K562 (cell line): ENCODE measurements around the gene ABCB9. TPM values are rescaled to one million over a fixed set of nuclear protein-coding genes. Genes with fewer than 3 reads are reported as not detected.
A peak's percentile ranks its signal among the peaks of the same experiment; 100 is the strongest.

Source experiments
- GABPB1 ChIP-seq: sonication (generic); formaldehyde crosslinking; IDR thresholded peaks from 2 replicates; pipeline ENCODE4 v1.8.0; 2022; ENCODE audit warnings: mild to moderate bottlenecking, missing genetic modification reagents
- IFI16 ChIP-seq: fragments of 250-450 bp; sonication (Bioruptor Pico); IDR thresholded peaks from 2 replicates; pipeline ENCODE4 v2.1.2; 2022; ENCODE audit warnings: mild to moderate bottlenecking, inconsistent platforms
- RERE ChIP-seq: sonication (generic); formaldehyde crosslinking; IDR thresholded peaks from 2 replicates; pipeline ENCODE4 v1.8.0; 2023; ENCODE audit warnings: missing genetic modification reagents, mild to moderate bottlenecking, borderline replicate concordance
- REST ChIP-seq, 2 experiments: fragments of 450-650 bp; formaldehyde crosslinking in 1 of 2; IDR thresholded peaks; 2 replicates each; pipeline versions ENCODE4 v1.4.0 to v1.6.1; 2014 to 2020; ENCODE audit warnings: mild to moderate bottlenecking in 2 of 2, borderline replicate concordance in 1 of 2, low read depth in 1 of 2
- USF1 ChIP-seq: sonication (generic); formaldehyde crosslinking; IDR thresholded peaks from 2 replicates; pipeline ENCODE4 v1.9.0; 2022; ENCODE audit warnings: mild to moderate bottlenecking, missing genetic modification reagents
- ZBTB12 ChIP-seq: fragments of 250-450 bp; sonication (Bioruptor Pico); IDR thresholded peaks from 2 replicates; pipeline ENCODE4 v1.4.0; 2020
- ZBTB7A ChIP-seq: IDR thresholded peaks from 2 replicates; pipeline ENCODE4 v1.6.1; 2011; ENCODE audit warnings: low read depth, mild to moderate bottlenecking, low read length, moderate library complexity, borderline replicate concordance; ENCODE audit not compliant: control insufficient read depth
- ZNF124 ChIP-seq: sonication (generic); formaldehyde crosslinking; IDR thresholded peaks from 2 replicates; pipeline ENCODE4 v1.8.1; 2022; ENCODE audit warnings: missing genetic modification reagents
- ZNF165 ChIP-seq: fragments of 250-450 bp; sonication (Bioruptor Pico); IDR thresholded peaks from 2 replicates; pipeline ENCODE4 v1.4.0; 2020; ENCODE audit warnings: borderline replicate concordance
- ZNF311 ChIP-seq: fragments of 250-450 bp; sonication (Bioruptor Pico); IDR thresholded peaks from 2 replicates; pipeline ENCODE4 v1.4.0; 2020; ENCODE audit warnings: mild to moderate bottlenecking, moderate library complexity
- polyA plus RNA-seq, 8 experiments: library from polyadenylated mRNA; depleted of rRNA in 4 of 8; stranded (reverse) in 5 of 8; unstranded in 3 of 8; fragments of >200 nt; fragmentation: Nextera tagmentation in 2 of 8; fragmentation: Illumina TruSeq in 1 of 8; extraction: Ambion mirVana in 2 of 8; extraction: Trizol in 1 of 8; gene quantifications; 2 replicates each; pipeline versions ENCODE4 v1.2.1 to v1.2.3, GENCODE V29; 2011 to 2014; ENCODE audit warnings: inconsistent platforms in 1 of 8, missing spikeins in 1 of 8
- total RNA-seq, 7 experiments: library from RNA; depleted of rRNA in 6 of 7; stranded (reverse); fragments of >200 nt in 6 of 7; fragmentation: Illumina TruSeq in 2 of 7; extraction: Trizol in 2 of 7; gene quantifications; 2 replicates each; pipeline versions ENCODE4 v1.2.1 to v1.2.3, GENCODE V29; 2011 to 2021; ENCODE audit warnings: low replicate concordance in 1 of 7

ABCB9 gene
- total and polyA plus RNA-seq, 9 of the 15 experiments (the other 6 are each of a cell fraction or from before 2014, with no cell fraction given): 0.20 to 12.6 (median 6.2) TPM

GRCh38 chr12:122951979-122952892, 14.0 kb downstream of the ABCB9 start (continued):
- peak; percentile 93 for TF ChIP-seq REST (IDR thresholded peaks at IDR 0.05; ENCODE audit: borderline replicate concordance)
- TF ChIP-seq REST (CRISPR knock-in tag; IDR thresholded peaks at IDR 0.05; ENCODE audit: low read depth): no peak
- TF ChIP-seq ZNF124 (CRISPR knock-in tag): no peak
- no peak for TF ChIP-seq RERE
- TF ChIP-seq USF1 (CRISPR knock-in tag): 0 out of 2 replicates have a peak, but pooled peaks have one; percentile 12
- TF ChIP-seq IFI16 (CRISPR knock-in tag): no peak
- TF ChIP-seq ZBTB12 (CRISPR knock-in tag): no peak
- no peak for TF ChIP-seq ZNF311 (CRISPR knock-in tag)
- TF ChIP-seq ZBTB7A: no peak
- peak; percentile 39; the same call in 1 of the 2 replicates for TF ChIP-seq GABPB1
- TF ChIP-seq ZNF165: no peak
